IPS-15b (cell line): ENCODE results near the gene POU3F3.

Experiments used
- H3K27me3 ChIP-seq: one replicate; pipeline ENCODE4 v1.6.1; 2013; ENCODE audit warnings: low read length; ENCODE audit not compliant: control insufficient read depth, insufficient read depth
- H3K36me3 ChIP-seq: one replicate; pipeline ENCODE4 v1.6.1; 2013; ENCODE audit warnings: low read length; ENCODE audit not compliant: control insufficient read depth, insufficient read depth
- H3K4me1 ChIP-seq: one replicate; pipeline ENCODE4 v1.6.1; 2013; ENCODE audit warnings: mild to moderate bottlenecking, low read length; ENCODE audit not compliant: control insufficient read depth, insufficient read depth
- H3K4me3 ChIP-seq: one replicate; pipeline ENCODE4 v1.5.1; 2013; ENCODE audit warnings: low read depth, low read length
- H3K9ac ChIP-seq: one replicate; pipeline ENCODE4 v1.6.1; 2013; ENCODE audit warnings: low read depth, mild to moderate bottlenecking, low read length
- H3K9me3 ChIP-seq: one replicate; pipeline ENCODE4 v1.6.1; 2013; ENCODE audit warnings: mild to moderate bottlenecking, low read length; ENCODE audit not compliant: control insufficient read depth, insufficient read depth

Gene POU3F3

GRCh38 chr2:104875262-104875661 lies 21.3 kb downstream of the POU3F3 start:
- Histone ChIP-seq H3K9ac (no peak overlapping the region), H3K36me3 (no peaks in the 10 kb centered on the region), H3K4me3 (no peak overlapping the region), H3K27me3 (peaks cover 72% of the 10 kb centered on the region), H3K4me1 (peaks cover 3% of the 10 kb centered on the region), H3K9me3 (no peaks in the 10 kb centered on the region)

GRCh38 chr2:104876606-104877570 lies 23.0 kb downstream of the POU3F3 start:
- H3K36me3 ChIP-seq, result no peaks in the 10 kb centered on the region
- no peak overlapping the region for H3K9ac ChIP-seq
- H3K4me3 ChIP-seq, result no peak overlapping the region
- H3K4me1 ChIP-seq, result no peaks in the 10 kb centered on the region
- H3K27me3 ChIP-seq, result peaks cover 55% of the 10 kb centered on the region
- no peaks in the 10 kb centered on the region for H3K9me3 ChIP-seq

GRCh38 chr2:104878863-104879512 lies 25.1 kb downstream of the POU3F3 start:
- Histone ChIP-seq H3K4me3 (no peak overlapping the region), H3K36me3 (no peaks in the 10 kb centered on the region), H3K27me3 (peaks cover 52% of the 10 kb centered on the region), H3K9me3 (no peaks in the 10 kb centered on the region), H3K9ac (no peak overlapping the region), H3K4me1 (no peaks in the 10 kb centered on the region)

- no peaks in the 10 kb centered on the region for H3K4me1 ChIP-seq
- peaks cover 49% of the 10 kb centered on the region for H3K27me3 ChIP-seq
- no peak overlapping the region for H3K4me3 ChIP-seq
- no peaks in the 10 kb centered on the region for H3K9me3 ChIP-seq
- no peaks in the 10 kb centered on the region for H3K36me3 ChIP-seq
- H3K9ac ChIP-seq, result no peak overlapping the region
Observed at GRCh38 chr2:104880076-104880475, 26.2 kb downstream of the POU3F3 start.

- Histone ChIP-seq H3K4me1 (peaks cover 5% of the 10 kb centered on the region), H3K27me3 (peaks cover 25% of the 10 kb centered on the region), H3K9ac (no peak overlapping the region), H3K9me3 (no peaks in the 10 kb centered on the region), H3K36me3 (no peaks in the 10 kb centered on the region), H3K4me3 (no peak overlapping the region)
Observed at GRCh38 chr2:104883357-104883756, 29.4 kb downstream of the POU3F3 start.

- Histone ChIP-seq H3K4me1 (peaks cover 5% of the 10 kb centered on the region), H3K4me3 (no peak overlapping the region), H3K27me3 (peaks cover 20% of the 10 kb centered on the region), H3K36me3 (no peaks in the 10 kb centered on the region), H3K9ac (no peak overlapping the region), H3K9me3 (no peaks in the 10 kb centered on the region)
Observed at GRCh38 chr2:104885119-104885782, 31.3 kb downstream of the POU3F3 start.

- Histone ChIP-seq H3K4me1 (peaks cover 5% of the 10 kb centered on the region), H3K9ac (no peak overlapping the region), H3K4me3 (no peak overlapping the region), H3K27me3 (peaks cover 20% of the 10 kb centered on the region), H3K9me3 (no peaks in the 10 kb centered on the region), H3K36me3 (no peaks in the 10 kb centered on the region)
Observed at GRCh38 chr2:104887676-104888075, 33.8 kb downstream of the POU3F3 start.

GRCh38 chr2:104888489-104889258 lies 34.8 kb downstream of the POU3F3 start:
- H3K4me1 ChIP-seq, result peaks cover 5% of the 10 kb centered on the region
- no peaks in the 10 kb centered on the region for H3K36me3 ChIP-seq
- H3K9me3 ChIP-seq, result no peaks in the 10 kb centered on the region
- H3K27me3 ChIP-seq, result peaks cover 11% of the 10 kb centered on the region
- no peak overlapping the region for H3K9ac ChIP-seq
- no peak overlapping the region for H3K4me3 ChIP-seq

- peaks cover 6% of the 10 kb centered on the region for H3K27me3 ChIP-seq
- peaks cover 5% of the 10 kb centered on the region for H3K4me1 ChIP-seq
- no peak overlapping the region for H3K4me3 ChIP-seq
- H3K9me3 ChIP-seq, result no peaks in the 10 kb centered on the region
- no peak overlapping the region for H3K9ac ChIP-seq
- no peaks in the 10 kb centered on the region for H3K36me3 ChIP-seq
Observed at GRCh38 chr2:104889291-104889959, 35.5 kb downstream of the POU3F3 start.

GRCh38 chr2:104889960-104890684 lies 36.2 kb downstream of the POU3F3 start:
- Histone ChIP-seq H3K27me3 (peaks cover under 1% of the 10 kb centered on the region), H3K9ac (no peak overlapping the region), H3K9me3 (no peaks in the 10 kb centered on the region), H3K36me3 (no peaks in the 10 kb centered on the region), H3K4me3 (no peak overlapping the region), H3K4me1 (peaks cover 5% of the 10 kb centered on the region)
